Kidney epithelial cell (primary cell): ENCODE results near the gene NRDC. TPM values are rescaled to one million over a fixed set of nuclear protein-coding genes. Genes with fewer than 3 reads are reported as not detected.
"Not testable (repeated sequence)": the region's sequence is repeated elsewhere in the genome, so short reads cannot be mapped to it uniquely, and the experiment has no call there.

Source experiments
- DNase-seq: peaks from one replicate; pipeline ENCODE4 v3.0.0-alpha.2; 2010; ENCODE audit warnings: low read depth
- H3K27me3 ChIP-seq: 2 replicates; pipeline ENCODE4 v1.6.0; 2011; ENCODE audit warnings: low read length; ENCODE audit not compliant: control insufficient read depth, insufficient read depth
- H3K36me3 ChIP-seq: 2 replicates; pipeline ENCODE4 v1.5.1; 2011; ENCODE audit warnings: low read length; ENCODE audit not compliant: control insufficient read depth, insufficient read depth
- H3K4me3 ChIP-seq: 2 replicates; pipeline ENCODE4 v1.5.1; 2011; ENCODE audit warnings: low read depth, mild to moderate bottlenecking, control low read depth, low read length
- CTCF ChIP-seq: IDR thresholded peaks from 2 replicates; pipeline ENCODE4 v1.5.1; 2011; ENCODE audit warnings: mild to moderate bottlenecking, moderate library complexity, low read length, control low read depth, inconsistent platforms; ENCODE audit not compliant: insufficient read depth, poor library complexity, severe bottlenecking
- total RNA-seq: library from RNA; depleted of rRNA; stranded (reverse); fragments of >200 nt; gene quantifications from 2 replicates; pipeline ENCODE4 v1.2.3, GENCODE V29; 2015

NRDC gene
- total RNA-seq, 1 donor from 2014 or later, result 62.2 TPM

- Histone ChIP-seq H3K27me3 (no peaks in the 10 kb centered on the region), H3K36me3 (no peaks in the 10 kb centered on the region), H3K4me3 (no peak overlapping the region)
- no peak for DNase-seq
- TF ChIP-seq CTCF, result no peak
Observed at GRCh38 chr1:51829058-51829457, 49.5 kb downstream of the NRDC start.

GRCh38 chr1:51819810-51820209 lies 58.7 kb downstream of the NRDC start:
- Histone ChIP-seq H3K4me3 (no peak overlapping the region), H3K36me3 (no peaks in the 10 kb centered on the region), H3K27me3 (no peaks in the 10 kb centered on the region)
- DNase-seq, result no peak
- TF ChIP-seq CTCF, result no peak

- not testable (repeated sequence) for H3K4me3 ChIP-seq, H3K36me3 ChIP-seq, DNase-seq, H3K27me3 ChIP-seq
Observed at GRCh38 chr1:51819021-51819420, 59.5 kb downstream of the NRDC start.

- H3K36me3 ChIP-seq, result no peaks in the 10 kb centered on the region
- TF ChIP-seq CTCF, result no peak
- no peaks in the 10 kb centered on the region for H3K27me3 ChIP-seq
- H3K4me3 ChIP-seq, result peak overlapping the region; percentile 6
- DNase-seq, result no peak
Observed at GRCh38 chr1:51818487-51818886, 60.0 kb downstream of the NRDC start.

- Histone ChIP-seq H3K4me3 (no peak overlapping the region), H3K27me3 (no peaks in the 10 kb centered on the region), H3K36me3 (no peaks in the 10 kb centered on the region)
- DNase-seq, result no peak
- no peak for TF ChIP-seq CTCF
Observed at GRCh38 chr1:51814513-51814912, 64.0 kb downstream of the NRDC start.

- no peak for TF ChIP-seq CTCF
- no peaks in the 10 kb centered on the region for H3K27me3 ChIP-seq
- no peak for DNase-seq
- H3K4me3 ChIP-seq, result no peak overlapping the region
- H3K36me3 ChIP-seq, result no peaks in the 10 kb centered on the region
Observed at GRCh38 chr1:51799372-51799771, 79.2 kb downstream of the NRDC start.
